GM19023 (cell line): ENCODE results near the gene ZNF511.
"Not testable (repeated sequence)": the region's sequence is repeated elsewhere in the genome, so short reads cannot be mapped to it uniquely, and the experiment has no call there.

Experiments used
- ATAC-seq: cut with Tn5 transposase; IDR thresholded peaks from one replicate; pipeline ENCODE4 v1.9.1; 2021; ENCODE audit warnings: mild to moderate bottlenecking, moderate library complexity; ENCODE audit not compliant: unreplicated experiment

ZNF511 gene

GRCh38 chr10:133308421-133309099 is at the start of gene ZNF511, which contains the start of gene TUBGCP2:
ZNF511 (plus strand) TSS chr10:133308914; CDS start chr10:133308944, 30 bp downstream.
TUBGCP2 (minus strand) TSS chr10:133308872; CDS start chr10:133302941, 5,931 bp downstream.
- peak; percentile 79 for ATAC-seq

- ATAC-seq, result no peak
Observed at GRCh38 chr10:133259602-133259989, 49.1 kb upstream of the ZNF511 start.

GRCh38 chr10:133260895-133261725 is 47.6 kb upstream of the ZNF511 start:
- peak; percentile 62 for ATAC-seq

GRCh38 chr10:133261726-133262325 is 46.9 kb upstream of the ZNF511 start:
- ATAC-seq, result peak; percentile 53

- ATAC-seq, result no peak
Observed at GRCh38 chr10:133262696-133263095, 46.0 kb upstream of the ZNF511 start.

- no peak for ATAC-seq
Observed at GRCh38 chr10:133263674-133264073, 45.0 kb upstream of the ZNF511 start.

- ATAC-seq, result no peak
Observed at GRCh38 chr10:133264461-133264860, 44.3 kb upstream of the ZNF511 start.

- ATAC-seq, result not testable (repeated sequence)
Observed at GRCh38 chr10:133265052-133265451, 43.7 kb upstream of the ZNF511 start.

GRCh38 chr10:133266056-133266795 is 42.5 kb upstream of the ZNF511 start:
- ATAC-seq, result no peak

GRCh38 chr10:133267293-133267692 is 41.4 kb upstream of the ZNF511 start:
- no peak for ATAC-seq

- ATAC-seq, result no peak
Observed at GRCh38 chr10:133267829-133268228, 40.9 kb upstream of the ZNF511 start.

GRCh38 chr10:133268532-133268931 is 40.2 kb upstream of the ZNF511 start:
- no peak for ATAC-seq

- ATAC-seq, result no peak
Observed at GRCh38 chr10:133269367-133269766, 39.3 kb upstream of the ZNF511 start.

GRCh38 chr10:133270204-133270603 is 38.5 kb upstream of the ZNF511 start:
- no peak for ATAC-seq

- no peak for ATAC-seq
Observed at GRCh38 chr10:133270773-133271297, 37.9 kb upstream of the ZNF511 start.

- ATAC-seq, result no peak
Observed at GRCh38 chr10:133271521-133272300, 37.0 kb upstream of the ZNF511 start.

- no peak for ATAC-seq
Observed at GRCh38 chr10:133272301-133272963, 36.3 kb upstream of the ZNF511 start.

- ATAC-seq, result no peak
Observed at GRCh38 chr10:133272964-133273420, 35.7 kb upstream of the ZNF511 start.

- ATAC-seq, result no peak
Observed at GRCh38 chr10:133273534-133274143, 35.1 kb upstream of the ZNF511 start.
